Ovary (tissue), 9 donors: Measurements from ENCODE around the gene CUBN. TPM values are rescaled to one million over a fixed set of nuclear protein-coding genes. Genes with fewer than 3 reads are reported as not detected.

Source experiments
- DNase-seq, 5 donors: peaks; one replicate each; pipeline ENCODE4 v3.0.0-alpha.2; 2019 to 2020
- H3K27ac ChIP-seq, 2 donors: fragments of 200-600 bp; one replicate each; pipeline versions ENCODE4 v1.5.1 to v1.8.0; 2019 to 2022
- H3K27me3 ChIP-seq: fragments of 200-600 bp; one replicate; pipeline ENCODE4 v1.8.0; 2022
- H3K36me3 ChIP-seq: fragments of 200-600 bp; sonication (generic); one replicate; pipeline ENCODE4 v1.5.1; 2019
- H3K4me1 ChIP-seq: one replicate; pipeline ENCODE4 v1.8.1; 2013; ENCODE audit warnings: mild to moderate bottlenecking, moderate library complexity; ENCODE audit not compliant: insufficient read depth
- H3K4me3 ChIP-seq: fragments of 200-600 bp; sonication (generic); one replicate; pipeline ENCODE4 v1.5.1; 2017
- H3K9me3 ChIP-seq, 2 donors: fragments of 200-600 bp in 1 of 2; sonication (generic) in 1 of 2; one replicate each; pipeline versions ENCODE4 v1.5.1 to v1.8.1; 2013 to 2019; ENCODE audit warnings: mild to moderate bottlenecking in 1 of 2, moderate library complexity in 1 of 2
- CTCF ChIP-seq, 3 donors: fragments of 450-650 bp in 2 of 3; fragments of 200-600 bp in 1 of 3; IDR thresholded peaks; one replicate each; pipeline versions ENCODE4 v1.5.1 to v1.8.0; 2016 to 2022; ENCODE audit warnings: antibody characterized with exemption in 3 of 3, mild to moderate bottlenecking in 1 of 3
- EP300 ChIP-seq: sonication (generic); formaldehyde crosslinking; IDR thresholded peaks from one replicate; pipeline ENCODE4 v1.6.1; 2017; ENCODE audit warnings: antibody characterized with exemption
- POLR2A ChIP-seq: fragments of 450-650 bp; IDR thresholded peaks from one replicate; pipeline ENCODE4 v1.6.1; 2017; ENCODE audit warnings: antibody characterized with exemption, mild to moderate bottlenecking, moderate library complexity
- WGBS, 3 donors: extraction: QIAGEN DNeasy Blood & Tissue Kit in 1 of 3; methylation state at CpG; one replicate each; pipeline versions ENCODE4 v1.1.5 to v1.1.7; 2013 to 2017; 5-methylcytosine and 5-hydroxymethylcytosine counted together
- intact Hi-C, 4 donors: fragments of 100-400 bp; cut with DNase I; formaldehyde crosslinking; loops; one replicate each; pipeline versions ENCODE4 v1.11.0 to v1.15.1; 2022 to 2023
- polyA plus RNA-seq, 2 donors: library from polyadenylated mRNA; stranded (reverse); fragments of 200-250 nt in 1 of 2; fragments of 350-450 nt in 1 of 2; fragmentation: Illumina TruSeq in 1 of 2; extraction: RNeasy Lipid Tissue Mini Kit (QIAGEN cat#74804) in 1 of 2; gene quantifications; one replicate each; pipeline ENCODE4 v1.2.3, GENCODE V29; 2013 to 2014
- total RNA-seq, 7 donors: library from RNA; depleted of rRNA in 2 of 7; stranded (reverse); fragments of >200 nt in 2 of 7; fragmentation: NEBNext Ultra II Directional in 3 of 7; extraction: Animal tissue kit (Norgen Biotek cat#: 25700) in 3 of 7; gene quantifications; one replicate each; pipeline versions ENCODE4 v1.1.0 to v1.2.4, GENCODE V29; 2016 to 2023
- donor health status: DM: no; HTN: no; CAD: no; lungs with moderate emphysema.
- donor health status: DM: no; HTN: no; CAD: no.
- donor health status: Bipolar disorder and iron deficiency.
- donor health status: DM: yes; HTN: yes; CAD: no.
- donor health status: DM: no; HTN: no; CAD: no.
- donor health status: DM: yes; HTN: yes; CAD: no.

CUBN gene
- total and polyA plus RNA-seq, 9 donors: 1.9 to 5.8 (median 4.0) TPM

GRCh38 chr10:16995867-16996529, 133.6 kb downstream of the CUBN start:
- TF ChIP-seq CTCF (IDR thresholded peaks at IDR 0.05): no peak
- no peak for TF ChIP-seq EP300
- TF ChIP-seq POLR2A: no peak
- 25 to 35% (median 26%) methylated on average over 6 of the region's 6 CpGs for WGBS, 3 donors
- H3K9me3 ChIP-seq: no peaks in the 10 kb centered on the region
- intact Hi-C loops: loop anchor here in 1 of 4 donors (5.0 kb wide), 1 partner anchor 231 kb away; the partner anchor contains the start of gene VIM
- H3K27me3 ChIP-seq: no peaks in the 10 kb centered on the region
- no peak overlapping the region for H3K4me3 ChIP-seq
- H3K4me1 ChIP-seq: peaks cover 13% of the 10 kb centered on the region
- DNase-seq: no peak
- peak overlapping the region in 1 of 2 donors; percentile 43 for H3K27ac ChIP-seq
- no peaks in the 10 kb centered on the region for H3K36me3 ChIP-seq

- TF ChIP-seq CTCF (IDR thresholded peaks at IDR 0.05) (no peak), EP300 (no peak), POLR2A (no peak)
- H3K9me3 ChIP-seq: no peaks in the 10 kb centered on the region
- no peak overlapping the region for H3K27ac ChIP-seq
- H3K27me3 ChIP-seq: no peaks in the 10 kb centered on the region
- intact Hi-C loops: no loop called here
- WGBS, 3 donors: 71 to 76% (median 72%) methylated on average over 4 of the region's 4 CpGs
- H3K4me1 ChIP-seq: peaks cover 3% of the 10 kb centered on the region
- no peaks in the 10 kb centered on the region for H3K36me3 ChIP-seq
- DNase-seq: no peak
- H3K4me3 ChIP-seq: no peak overlapping the region
Measured at GRCh38 chr10:16993186-16993585, 136.4 kb downstream of the CUBN start.

- Histone ChIP-seq H3K27me3 (no peaks in the 10 kb centered on the region), H3K4me3 (no peak overlapping the region), H3K9me3 (no peaks in the 10 kb centered on the region), H3K4me1 (peaks cover 8% of the 10 kb centered on the region), H3K36me3 (no peaks in the 10 kb centered on the region), H3K27ac (peak overlapping the region in 1 of 2 donors; percentile 47)
- TF ChIP-seq CTCF (IDR thresholded peaks at IDR 0.05): no peak
- TF ChIP-seq EP300: no peak
- TF ChIP-seq POLR2A: no peak
- intact Hi-C loops: no loop called here
- DNase-seq: no peak
- WGBS, 3 donors: 3 to 10% (median 4%) methylated on average over 10 of the region's 10 CpGs
Measured at GRCh38 chr10:16992611-16993119, 136.9 kb downstream of the CUBN start.

- H3K27ac ChIP-seq: no peak overlapping the region
- 97 to 100% (median 99%) methylated on average over 2 of the region's 2 CpGs for WGBS, 3 donors
Measured at GRCh38 chr10:16991011-16991410, 138.6 kb downstream of the CUBN start.

More at GRCh38 chr10:16991011-16991410, 138.6 kb downstream of the CUBN start:
- Histone ChIP-seq H3K4me3 (no peak overlapping the region), H3K36me3 (no peaks in the 10 kb centered on the region), H3K27me3 (no peaks in the 10 kb centered on the region), H3K9me3 (no peaks in the 10 kb centered on the region), H3K4me1 (peaks cover 17% of the 10 kb centered on the region)
- no peak for TF ChIP-seq EP300
- TF ChIP-seq CTCF (IDR thresholded peaks at IDR 0.05): no peak
- TF ChIP-seq POLR2A: no peak
- DNase-seq: no peak
- intact Hi-C loops: no loop called here
